Body of pancreas (tissue), 4 donors: Measurements from ENCODE around the gene PRODH.

Source experiments
- POLR2A ChIP-seq, 3 donors: fragments of 450-650 bp; IDR thresholded peaks; one replicate each; pipeline ENCODE4 v1.6.1; 2016; ENCODE audit warnings: antibody characterized with exemption in 3 of 3, mild to moderate bottlenecking in 2 of 3
- TF ChIP-seq, protein P1 (sequence below), 7 experiments: fragments of 450-650 bp in 4 of 7; fragments of 200-600 bp in 3 of 7; sonication (generic) in 3 of 7; IDR thresholded peaks; one replicate each; pipeline ENCODE4 v1.5.1; 2016 to 2019; ENCODE audit warnings: antibody characterized with exemption in 7 of 7

DNA sequence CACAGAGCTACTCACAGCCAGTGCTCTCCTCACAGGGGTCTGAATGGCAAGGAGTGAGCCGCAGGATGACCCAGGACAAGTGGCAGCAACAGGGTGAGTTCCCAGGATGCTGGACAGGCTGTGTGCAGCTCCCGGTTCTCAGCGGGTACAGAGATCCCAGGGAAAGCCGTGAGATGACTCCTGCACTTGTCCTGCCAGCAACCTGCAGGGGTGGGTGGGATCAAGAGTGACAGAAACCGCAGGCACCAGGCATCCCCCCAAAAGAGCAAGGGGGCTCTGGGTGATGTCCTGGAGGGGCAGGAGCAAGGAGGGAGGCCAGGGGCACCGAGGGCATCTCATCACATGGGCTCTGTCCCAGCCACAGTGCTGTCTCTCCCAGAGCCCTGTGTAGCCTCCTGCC is 15.9 kb upstream of the PRODH start:
- TF ChIP-seq, protein P1, sequence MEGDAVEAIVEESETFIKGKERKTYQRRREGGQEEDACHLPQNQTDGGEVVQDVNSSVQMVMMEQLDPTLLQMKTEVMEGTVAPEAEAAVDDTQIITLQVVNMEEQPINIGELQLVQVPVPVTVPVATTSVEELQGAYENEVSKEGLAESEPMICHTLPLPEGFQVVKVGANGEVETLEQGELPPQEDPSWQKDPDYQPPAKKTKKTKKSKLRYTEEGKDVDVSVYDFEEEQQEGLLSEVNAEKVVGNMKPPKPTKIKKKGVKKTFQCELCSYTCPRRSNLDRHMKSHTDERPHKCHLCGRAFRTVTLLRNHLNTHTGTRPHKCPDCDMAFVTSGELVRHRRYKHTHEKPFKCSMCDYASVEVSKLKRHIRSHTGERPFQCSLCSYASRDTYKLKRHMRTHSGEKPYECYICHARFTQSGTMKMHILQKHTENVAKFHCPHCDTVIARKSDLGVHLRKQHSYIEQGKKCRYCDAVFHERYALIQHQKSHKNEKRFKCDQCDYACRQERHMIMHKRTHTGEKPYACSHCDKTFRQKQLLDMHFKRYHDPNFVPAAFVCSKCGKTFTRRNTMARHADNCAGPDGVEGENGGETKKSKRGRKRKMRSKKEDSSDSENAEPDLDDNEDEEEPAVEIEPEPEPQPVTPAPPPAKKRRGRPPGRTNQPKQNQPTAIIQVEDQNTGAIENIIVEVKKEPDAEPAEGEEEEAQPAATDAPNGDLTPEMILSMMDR (IDR thresholded peaks at IDR 0.05), result no peak
- no peak for TF ChIP-seq POLR2A (IDR thresholded peaks at IDR 0.05)
